H1 (cell line): ENCODE measurements around the gene SLC25A47.

ENCODE experiments used
- HDAC2 ChIP-seq, 2 experiments: fragments of 300-600 bp in 1 of 2; sonication (generic) in 1 of 2; IDR thresholded peaks; 2 replicates each; pipeline ENCODE4 v1.6.1; 2011 to 2012; ENCODE audit warnings: low read depth in 2 of 2, low read length in 2 of 2, mild to moderate bottlenecking in 2 of 2, moderate library complexity in 2 of 2, borderline replicate concordance in 1 of 2, inconsistent platforms in 1 of 2
- POLR2A ChIP-seq, 2 experiments: IDR thresholded peaks; 1 replicate in 1 of 2; 2 replicates in 1 of 2; pipeline ENCODE4 v1.6.1; 2011; ENCODE audit warnings: low read depth in 2 of 2, low read length in 2 of 2, mild to moderate bottlenecking in 2 of 2; ENCODE audit errors: control extremely low read depth in 1 of 2
- POLR2AphosphoS5 ChIP-seq: IDR thresholded peaks from 2 replicates; pipeline ENCODE4 v1.6.1; 2011; ENCODE audit warnings: low read depth, low read length
- RNF2 ChIP-seq: fragments of 200-900, 300-1000 bp; sonication (generic); IDR thresholded peaks from 2 replicates; pipeline ENCODE4 v1.7.1; 2016; ENCODE audit warnings: borderline replicate concordance, low read depth, mild to moderate bottlenecking, antibody characterized with exemption, low read length; ENCODE audit not compliant: poor library complexity, severe bottlenecking; ENCODE audit errors: missing control alignments
- SP1 ChIP-seq: IDR thresholded peaks from 2 replicates; pipeline ENCODE4 v1.6.1; 2011; ENCODE audit warnings: low read depth, low read length
- TF ChIP-seq, protein P1 (sequence below), 3 experiments: IDR thresholded peaks; 1 replicate in 2 of 3; 2 replicates in 1 of 3; pipeline versions ENCODE4 v1.5.1 to v1.6.1; 2011; ENCODE audit warnings: low read length in 3 of 3, mild to moderate bottlenecking in 3 of 3, inconsistent platforms in 2 of 3, low read depth in 1 of 3, moderate library complexity in 1 of 3; ENCODE audit not compliant: insufficient read depth in 1 of 3; ENCODE audit errors: control extremely low read depth in 1 of 3
- TF ChIP-seq, protein P2 (sequence below): IDR thresholded peaks from 2 replicates; pipeline ENCODE4 v1.6.1; 2012; ENCODE audit warnings: low read length, inconsistent platforms

DNA sequence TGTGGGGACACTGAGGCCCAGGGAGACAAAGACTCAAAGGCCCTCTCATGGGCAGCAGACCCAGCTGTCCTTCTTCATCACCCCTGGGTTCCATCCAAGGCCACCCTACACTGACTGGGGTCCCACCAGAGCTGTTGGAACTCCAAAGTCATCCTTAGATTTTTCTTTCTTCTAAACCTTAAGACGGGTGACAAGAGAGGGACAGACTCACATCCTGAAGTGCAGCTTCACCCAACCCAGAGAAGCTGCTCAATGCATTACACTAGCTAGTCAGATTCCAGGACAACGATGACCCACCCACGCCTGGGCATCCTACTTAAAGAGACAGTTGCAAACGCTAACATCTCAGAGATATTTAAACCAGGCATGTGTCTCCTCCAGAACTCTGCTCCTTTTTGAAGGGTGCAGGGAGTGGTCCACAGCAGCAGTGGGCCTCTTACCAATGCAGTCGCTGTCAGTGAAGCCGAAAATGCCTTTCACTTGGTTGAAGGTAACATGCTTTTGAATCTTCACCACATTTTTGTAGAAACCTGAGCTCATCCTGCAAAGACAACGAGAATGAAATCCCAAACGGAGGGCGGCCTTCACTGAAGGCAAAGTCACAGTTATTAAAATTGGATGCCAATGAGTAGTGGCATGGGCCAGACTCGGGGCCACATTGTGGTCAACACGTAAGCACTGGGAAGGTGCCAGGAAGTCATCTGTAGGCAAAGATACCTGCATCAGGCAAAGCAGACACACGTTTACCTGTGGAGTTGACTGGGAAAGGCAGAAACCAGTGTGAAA, 23.4 kb downstream of the SLC25A47 start:
- TF ChIP-seq, protein P1, sequence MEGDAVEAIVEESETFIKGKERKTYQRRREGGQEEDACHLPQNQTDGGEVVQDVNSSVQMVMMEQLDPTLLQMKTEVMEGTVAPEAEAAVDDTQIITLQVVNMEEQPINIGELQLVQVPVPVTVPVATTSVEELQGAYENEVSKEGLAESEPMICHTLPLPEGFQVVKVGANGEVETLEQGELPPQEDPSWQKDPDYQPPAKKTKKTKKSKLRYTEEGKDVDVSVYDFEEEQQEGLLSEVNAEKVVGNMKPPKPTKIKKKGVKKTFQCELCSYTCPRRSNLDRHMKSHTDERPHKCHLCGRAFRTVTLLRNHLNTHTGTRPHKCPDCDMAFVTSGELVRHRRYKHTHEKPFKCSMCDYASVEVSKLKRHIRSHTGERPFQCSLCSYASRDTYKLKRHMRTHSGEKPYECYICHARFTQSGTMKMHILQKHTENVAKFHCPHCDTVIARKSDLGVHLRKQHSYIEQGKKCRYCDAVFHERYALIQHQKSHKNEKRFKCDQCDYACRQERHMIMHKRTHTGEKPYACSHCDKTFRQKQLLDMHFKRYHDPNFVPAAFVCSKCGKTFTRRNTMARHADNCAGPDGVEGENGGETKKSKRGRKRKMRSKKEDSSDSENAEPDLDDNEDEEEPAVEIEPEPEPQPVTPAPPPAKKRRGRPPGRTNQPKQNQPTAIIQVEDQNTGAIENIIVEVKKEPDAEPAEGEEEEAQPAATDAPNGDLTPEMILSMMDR (IDR thresholded peaks at IDR 0.05; ENCODE audit: control extremely low read depth in 1 of 3, insufficient read depth in 1 of 3, low read depth in 1 of 3, low read length in 3 of 3) = no peak
- no peak for TF ChIP-seq POLR2A (IDR thresholded peaks at IDR 0.05; ENCODE audit: control extremely low read depth in 1 of 2, low read depth in 2 of 2, low read length in 2 of 2)
- TF ChIP-seq RNF2 = no peak
- TF ChIP-seq, protein P2, sequence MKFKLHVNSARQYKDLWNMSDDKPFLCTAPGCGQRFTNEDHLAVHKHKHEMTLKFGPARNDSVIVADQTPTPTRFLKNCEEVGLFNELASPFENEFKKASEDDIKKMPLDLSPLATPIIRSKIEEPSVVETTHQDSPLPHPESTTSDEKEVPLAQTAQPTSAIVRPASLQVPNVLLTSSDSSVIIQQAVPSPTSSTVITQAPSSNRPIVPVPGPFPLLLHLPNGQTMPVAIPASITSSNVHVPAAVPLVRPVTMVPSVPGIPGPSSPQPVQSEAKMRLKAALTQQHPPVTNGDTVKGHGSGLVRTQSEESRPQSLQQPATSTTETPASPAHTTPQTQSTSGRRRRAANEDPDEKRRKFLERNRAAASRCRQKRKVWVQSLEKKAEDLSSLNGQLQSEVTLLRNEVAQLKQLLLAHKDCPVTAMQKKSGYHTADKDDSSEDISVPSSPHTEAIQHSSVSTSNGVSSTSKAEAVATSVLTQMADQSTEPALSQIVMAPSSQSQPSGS = no peak
- no peak for TF ChIP-seq POLR2AphosphoS5
- TF ChIP-seq SP1 = no peak
- no peak for TF ChIP-seq HDAC2 (IDR thresholded peaks at IDR 0.05; ENCODE audit: borderline replicate concordance in 1 of 2, low read depth in 2 of 2, low read length in 2 of 2)
